MM.1S (cell line): ENCODE data around the gene DENND5B.

Experiments used
- CTCF ChIP-seq: fragments of 300-600 bp; sonication (generic); IDR thresholded peaks from 2 replicates; pipeline ENCODE4 v1.5.1; 2016; ENCODE audit warnings: antibody characterized with exemption, low read length, mixed read lengths
- EZH2 ChIP-seq: fragments of 300-600 bp; sonication (generic); optimal IDR thresholded peaks from 2 replicates; pipeline ENCODE3; 2017; ENCODE audit warnings: low read depth, mild to moderate bottlenecking, antibody characterized with exemption, low read length, mixed read lengths

- TF ChIP-seq EZH2 (no peak), CTCF (no peak)
Observed at GRCh38 chr12:31368666-31369361, 222.1 kb downstream of the DENND5B start.
